GM23248 (cell line): ENCODE data around the gene SELENOO.

Experiments
- EZH2 ChIP-seq: fragments of 200-600 bp; sonication (generic); IDR thresholded peaks from 2 replicates; pipeline ENCODE4 v1.6.1; 2018; ENCODE audit warnings: antibody characterized with exemption, mild to moderate bottlenecking; ENCODE audit not compliant: insufficient read depth, poor library complexity, severe bottlenecking
- EZH2phosphoT487 ChIP-seq: fragments of 200-600 bp; sonication (generic); IDR thresholded peaks from 2 replicates; pipeline ENCODE4 v1.6.1; 2018; ENCODE audit warnings: antibody characterized with exemption, moderate library complexity, mild to moderate bottlenecking, low read depth; ENCODE audit not compliant: insufficient read depth

GRCh38 chr22:50228366-50228765 is 27.6 kb downstream of the SELENOO start:
- TF ChIP-seq EZH2: no peak
- no peak for TF ChIP-seq EZH2phosphoT487
